K562 (cell line): ENCODE data around the gene PRR14. TPM values are rescaled to one million over a fixed set of nuclear protein-coding genes. Genes with fewer than 3 reads are reported as not detected.

Experiments
- CEBPB ChIP-seq: fragments of 450-650 bp; IDR thresholded peaks from 2 replicates; pipeline ENCODE4 v1.6.1; 2016; ENCODE audit warnings: missing genetic modification characterization, missing compliant biosample characterization
- DMBX1 ChIP-seq: fragments of 250-450 bp; sonication (Bioruptor Pico); IDR thresholded peaks from 2 replicates; pipeline ENCODE4 v1.8.0; 2022; ENCODE audit warnings: inconsistent platforms, mild to moderate bottlenecking, moderate library complexity, borderline replicate concordance
- ELK1 ChIP-seq: sonication (generic); formaldehyde crosslinking; IDR thresholded peaks from 2 replicates; pipeline ENCODE4 v1.8.1; 2022; ENCODE audit warnings: missing genetic modification reagents
- GABPA ChIP-seq: fragments of 200-800 bp; sonication (Bioruptor generic); conservative IDR thresholded peaks from 2 replicates; pipeline ENCODE4 v1.6.1; 2016; ENCODE audit warnings: low read depth, missing genetic modification characterization, missing compliant biosample characterization
- GTF2A2 ChIP-seq: IDR thresholded peaks from 2 replicates; pipeline ENCODE4 v1.6.1; 2016; ENCODE audit warnings: mild to moderate bottlenecking, missing genetic modification characterization, missing compliant biosample characterization
- HDAC6 ChIP-seq: IDR thresholded peaks from 2 replicates; pipeline ENCODE4 v1.6.1; 2012; ENCODE audit warnings: low read depth, mild to moderate bottlenecking, control low read depth, inconsistent platforms, low read length, moderate library complexity
- HLTF ChIP-seq: fragments of 450-650 bp; IDR thresholded peaks from 2 replicates; pipeline ENCODE4 v1.6.1; 2016
- IFI16 ChIP-seq: fragments of 250-450 bp; sonication (Bioruptor Pico); IDR thresholded peaks from 2 replicates; pipeline ENCODE4 v2.1.2; 2022; ENCODE audit warnings: mild to moderate bottlenecking, inconsistent platforms
- KDM4B ChIP-seq, 2 experiments: fragments of 450-650 bp in 1 of 2; sonication (generic) in 1 of 2; IDR thresholded peaks; 2 replicates each; pipeline ENCODE4 v1.6.1; 2016 to 2017; ENCODE audit warnings: borderline replicate concordance in 2 of 2, antibody characterized with exemption in 1 of 2, low read depth in 1 of 2, mild to moderate bottlenecking in 1 of 2
- POLR3A ChIP-seq: IDR thresholded peaks from 2 replicates; pipeline ENCODE4 v1.6.1; 2011; ENCODE audit warnings: borderline replicate concordance, mild to moderate bottlenecking, moderate library complexity; ENCODE audit not compliant: insufficient read length, insufficient read depth; ENCODE audit errors: extremely low read depth
- RB1 ChIP-seq: fragments of 450-650 bp; IDR thresholded peaks from 2 replicates; pipeline ENCODE4 v1.6.1; 2017; ENCODE audit warnings: low read depth, mild to moderate bottlenecking
- RNF2 ChIP-seq: sonication (generic); IDR thresholded peaks from 2 replicates; pipeline ENCODE4 v1.6.1; 2016
- SMAD3 ChIP-seq: fragments of 450-650 bp; formaldehyde crosslinking; conservative IDR thresholded peaks from 2 replicates; pipeline ENCODE4 v1.4.0; 2020; ENCODE audit warnings: mild to moderate bottlenecking
- SMARCA4 ChIP-seq: fragments of 450-650 bp; IDR thresholded peaks from 2 replicates; pipeline ENCODE4 v1.6.1; 2016
- SMARCA5 ChIP-seq: fragments of 450-650 bp; IDR thresholded peaks from 2 replicates; pipeline ENCODE4 v1.6.1; 2016
- ZNF263 ChIP-seq: sonication (generic); formaldehyde crosslinking; IDR thresholded peaks from 2 replicates; pipeline ENCODE4 v1.8.0; 2022; ENCODE audit warnings: mild to moderate bottlenecking, missing genetic modification reagents, borderline replicate concordance
- ZNF347 ChIP-seq: fragments of 450-650 bp; formaldehyde crosslinking; IDR thresholded peaks from 2 replicates; pipeline ENCODE4 v1.4.0; 2020; ENCODE audit warnings: low read depth, mild to moderate bottlenecking, moderate library complexity
- ZNF431 ChIP-seq: sonication (generic); formaldehyde crosslinking; IDR thresholded peaks from 2 replicates; pipeline ENCODE4 v1.8.0; 2022; ENCODE audit warnings: mild to moderate bottlenecking, missing genetic modification reagents
- ZNF445 ChIP-seq: fragments of 250-450 bp; sonication (Bioruptor Pico); IDR thresholded peaks from 2 replicates; pipeline ENCODE4 v1.4.0; 2020; ENCODE audit warnings: low read depth, mild to moderate bottlenecking, moderate library complexity
- ZNF551 ChIP-seq: fragments of 250-450 bp; sonication (Bioruptor Pico); IDR thresholded peaks from 2 replicates; pipeline ENCODE4 v1.5.0; 2021; ENCODE audit warnings: mild to moderate bottlenecking, moderate library complexity
- polyA plus RNA-seq, 8 experiments: library from polyadenylated mRNA; depleted of rRNA in 4 of 8; stranded (reverse) in 5 of 8; unstranded in 3 of 8; fragments of >200 nt; fragmentation: Nextera tagmentation in 2 of 8; fragmentation: Illumina TruSeq in 1 of 8; extraction: Ambion mirVana in 2 of 8; extraction: Trizol in 1 of 8; gene quantifications; 2 replicates each; pipeline versions ENCODE4 v1.2.1 to v1.2.3, GENCODE V29; 2011 to 2014; ENCODE audit warnings: inconsistent platforms in 1 of 8, missing spikeins in 1 of 8
- total RNA-seq, 7 experiments: library from RNA; depleted of rRNA in 6 of 7; stranded (reverse); fragments of >200 nt in 6 of 7; fragmentation: Illumina TruSeq in 2 of 7; extraction: Trizol in 2 of 7; gene quantifications; 2 replicates each; pipeline versions ENCODE4 v1.2.1 to v1.2.3, GENCODE V29; 2011 to 2021; ENCODE audit warnings: low replicate concordance in 1 of 7
- TF ChIP-seq, protein P1 (sequence below): sonication (generic); formaldehyde crosslinking; IDR thresholded peaks from 2 replicates; pipeline ENCODE4 v1.8.0; 2022; ENCODE audit warnings: mild to moderate bottlenecking, missing genetic modification reagents
- TF ChIP-seq, protein P2 (sequence below): fragments of 250-450 bp; sonication (Bioruptor Pico); IDR thresholded peaks from 2 replicates; pipeline ENCODE4 v1.4.0; 2020; ENCODE audit warnings: mild to moderate bottlenecking, moderate library complexity
- TF ChIP-seq, protein P3 (sequence below): fragments of 450-650 bp; IDR thresholded peaks from 2 replicates; pipeline ENCODE4 v1.6.1; 2016; ENCODE audit warnings: missing biosample characterization, missing genetic modification characterization

PRR14 gene
- total and polyA plus RNA-seq, 9 of the 15 experiments (the other 6 are each of a cell fraction or from before 2014, with no cell fraction given) = 2.2 to 63.1 (median 11.5) TPM

DNA sequence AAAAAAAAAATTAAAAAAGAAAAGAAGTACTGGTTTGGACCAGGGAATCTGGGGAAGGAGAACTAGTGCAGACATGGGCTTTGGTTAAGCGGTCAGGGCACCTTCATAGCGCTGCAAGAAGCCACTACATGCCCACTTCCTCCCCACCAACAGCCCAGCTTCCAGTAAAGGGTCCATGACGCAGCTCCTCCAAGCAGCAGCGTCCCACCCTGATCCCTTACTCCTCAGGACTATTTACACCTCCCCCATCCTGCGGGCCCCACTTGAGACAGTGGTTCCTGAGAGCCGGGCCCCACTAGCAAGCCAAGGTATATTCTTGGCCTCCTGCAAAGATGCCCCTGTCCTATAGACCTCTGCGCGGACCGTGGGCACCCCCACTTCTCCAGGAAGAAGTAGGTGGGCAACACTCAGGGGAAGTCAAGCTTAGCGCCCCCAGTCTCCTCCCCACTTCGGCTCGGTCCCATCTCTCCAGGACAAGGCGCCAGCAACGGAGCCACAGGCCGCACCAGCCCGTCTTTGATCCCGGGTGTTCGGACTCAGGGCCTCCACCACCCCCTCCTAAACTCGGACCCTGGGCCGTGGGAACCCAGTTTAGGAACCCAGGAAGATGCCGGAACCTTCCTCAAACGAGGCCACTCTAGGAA lies 913 bp upstream of the PRR14 start (continued):
- no peak for TF ChIP-seq GABPA (tag)
- no peak for TF ChIP-seq POLR3A
- TF ChIP-seq SMARCA4 = 0 out of 2 replicates have a peak, but pooled peaks have one; percentile 10
- no peak for TF ChIP-seq KDM4B (IDR thresholded peaks at IDR 0.05; ENCODE audit: borderline replicate concordance in 2 of 2, low read depth in 1 of 2)
- TF ChIP-seq ZNF551 (CRISPR knock-in tag) = no peak
- TF ChIP-seq HLTF = no peak
- TF ChIP-seq, protein P1, sequence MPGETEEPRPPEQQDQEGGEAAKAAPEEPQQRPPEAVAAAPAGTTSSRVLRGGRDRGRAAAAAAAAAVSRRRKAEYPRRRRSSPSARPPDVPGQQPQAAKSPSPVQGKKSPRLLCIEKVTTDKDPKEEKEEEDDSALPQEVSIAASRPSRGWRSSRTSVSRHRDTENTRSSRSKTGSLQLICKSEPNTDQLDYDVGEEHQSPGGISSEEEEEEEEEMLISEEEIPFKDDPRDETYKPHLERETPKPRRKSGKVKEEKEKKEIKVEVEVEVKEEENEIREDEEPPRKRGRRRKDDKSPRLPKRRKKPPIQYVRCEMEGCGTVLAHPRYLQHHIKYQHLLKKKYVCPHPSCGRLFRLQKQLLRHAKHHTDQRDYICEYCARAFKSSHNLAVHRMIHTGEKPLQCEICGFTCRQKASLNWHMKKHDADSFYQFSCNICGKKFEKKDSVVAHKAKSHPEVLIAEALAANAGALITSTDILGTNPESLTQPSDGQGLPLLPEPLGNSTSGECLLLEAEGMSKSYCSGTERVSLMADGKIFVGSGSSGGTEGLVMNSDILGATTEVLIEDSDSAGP = no peak
- no peak for TF ChIP-seq SMAD3 (CRISPR knock-in tag)
- TF ChIP-seq DMBX1 (CRISPR knock-in tag) = no peak
- TF ChIP-seq ZNF263 (CRISPR knock-in tag) = no peak
- TF ChIP-seq, protein P2, sequence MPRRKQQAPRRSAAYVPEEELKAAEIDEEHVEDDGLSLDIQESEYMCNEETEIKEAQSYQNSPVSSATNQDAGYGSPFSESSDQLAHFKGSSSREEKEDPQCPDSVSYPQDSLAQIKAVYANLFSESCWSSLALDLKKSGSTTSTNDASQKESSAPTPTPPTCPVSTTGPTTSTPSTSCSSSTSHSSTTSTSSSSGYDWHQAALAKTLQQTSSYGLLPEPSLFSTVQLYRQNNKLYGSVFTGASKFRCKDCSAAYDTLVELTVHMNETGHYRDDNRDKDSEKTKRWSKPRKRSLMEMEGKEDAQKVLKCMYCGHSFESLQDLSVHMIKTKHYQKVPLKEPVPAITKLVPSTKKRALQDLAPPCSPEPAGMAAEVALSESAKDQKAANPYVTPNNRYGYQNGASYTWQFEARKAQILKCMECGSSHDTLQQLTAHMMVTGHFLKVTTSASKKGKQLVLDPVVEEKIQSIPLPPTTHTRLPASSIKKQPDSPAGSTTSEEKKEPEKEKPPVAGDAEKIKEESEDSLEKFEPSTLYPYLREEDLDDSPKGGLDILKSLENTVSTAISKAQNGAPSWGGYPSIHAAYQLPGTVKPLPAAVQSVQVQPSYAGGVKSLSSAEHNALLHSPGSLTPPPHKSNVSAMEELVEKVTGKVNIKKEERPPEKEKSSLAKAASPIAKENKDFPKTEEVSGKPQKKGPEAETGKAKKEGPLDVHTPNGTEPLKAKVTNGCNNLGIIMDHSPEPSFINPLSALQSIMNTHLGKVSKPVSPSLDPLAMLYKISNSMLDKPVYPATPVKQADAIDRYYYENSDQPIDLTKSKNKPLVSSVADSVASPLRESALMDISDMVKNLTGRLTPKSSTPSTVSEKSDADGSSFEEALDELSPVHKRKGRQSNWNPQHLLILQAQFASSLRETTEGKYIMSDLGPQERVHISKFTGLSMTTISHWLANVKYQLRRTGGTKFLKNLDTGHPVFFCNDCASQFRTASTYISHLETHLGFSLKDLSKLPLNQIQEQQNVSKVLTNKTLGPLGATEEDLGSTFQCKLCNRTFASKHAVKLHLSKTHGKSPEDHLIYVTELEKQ (CRISPR knock-in tag) = no peak
- no peak for TF ChIP-seq ZNF347 (CRISPR knock-in tag)
- no peak for TF ChIP-seq RB1
- TF ChIP-seq ZNF445 = no peak
- no peak for TF ChIP-seq HDAC6
- TF ChIP-seq, protein P3, sequence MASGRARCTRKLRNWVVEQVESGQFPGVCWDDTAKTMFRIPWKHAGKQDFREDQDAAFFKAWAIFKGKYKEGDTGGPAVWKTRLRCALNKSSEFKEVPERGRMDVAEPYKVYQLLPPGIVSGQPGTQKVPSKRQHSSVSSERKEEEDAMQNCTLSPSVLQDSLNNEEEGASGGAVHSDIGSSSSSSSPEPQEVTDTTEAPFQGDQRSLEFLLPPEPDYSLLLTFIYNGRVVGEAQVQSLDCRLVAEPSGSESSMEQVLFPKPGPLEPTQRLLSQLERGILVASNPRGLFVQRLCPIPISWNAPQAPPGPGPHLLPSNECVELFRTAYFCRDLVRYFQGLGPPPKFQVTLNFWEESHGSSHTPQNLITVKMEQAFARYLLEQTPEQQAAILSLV (tag) = no peak
- no peak for TF ChIP-seq CEBPB (tag)
- TF ChIP-seq GTF2A2 = no peak
- TF ChIP-seq IFI16 (CRISPR knock-in tag) = no peak
- TF ChIP-seq ZNF431 (CRISPR knock-in tag) = no peak
- no peak for TF ChIP-seq ELK1
- TF ChIP-seq SMARCA5 = no peak
- TF ChIP-seq RNF2 = no peak
